KMS-11 (cell line): ENCODE results near the gene SP7.
"Not testable (repeated sequence)": the region's sequence is repeated elsewhere in the genome, so short reads cannot be mapped to it uniquely, and the experiment has no call there.

Source experiments
- H2AFZ ChIP-seq: fragments of 200-600 bp; sonication (generic); 2 replicates; pipeline ENCODE4 v1.6.1; 2016; ENCODE audit warnings: antibody characterized with exemption, mixed run types, low read depth
- H3K27ac ChIP-seq: fragments of 200-600 bp; sonication (generic); 2 replicates; pipeline ENCODE4 v1.6.1; 2016; ENCODE audit warnings: mild to moderate bottlenecking, mixed run types
- H3K27me3 ChIP-seq: fragments of 200-600 bp; sonication (generic); 2 replicates; pipeline ENCODE4 v1.6.1; 2017; ENCODE audit warnings: mild to moderate bottlenecking, low read depth, mixed run types, moderate library complexity; ENCODE audit not compliant: insufficient read depth
- H3K36me3 ChIP-seq: fragments of 200-600 bp; sonication (generic); 2 replicates; pipeline ENCODE4 v1.6.1; 2017; ENCODE audit warnings: mild to moderate bottlenecking, mixed run types; ENCODE audit not compliant: insufficient read depth
- H3K4me1 ChIP-seq: fragments of 200-600 bp; sonication (generic); 2 replicates; pipeline ENCODE4 v1.6.1; 2016; ENCODE audit warnings: mild to moderate bottlenecking, low read depth, mixed run types; ENCODE audit not compliant: poor library complexity, severe bottlenecking
- H3K4me2 ChIP-seq: fragments of 200-600 bp; sonication (generic); 2 replicates; pipeline ENCODE4 v1.7.0; 2016; ENCODE audit warnings: mild to moderate bottlenecking, mixed run types
- H3K4me3 ChIP-seq: fragments of 200-600 bp; sonication (generic); IDR thresholded peaks from 2 replicates; pipeline ENCODE4 v1.6.1; 2017; ENCODE audit warnings: low read depth, low read length, mixed read lengths; ENCODE audit not compliant: insufficient read depth
- H3K79me2 ChIP-seq: fragments of 200-600 bp; sonication (generic); 2 replicates; pipeline ENCODE4 v1.6.1; 2016; ENCODE audit warnings: low read depth, mixed run types; ENCODE audit not compliant: insufficient read depth
- H3K9ac ChIP-seq: fragments of 200-600 bp; sonication (generic); 2 replicates; pipeline ENCODE4 v1.6.1; 2016; ENCODE audit warnings: mild to moderate bottlenecking, mixed run types
- H4K20me1 ChIP-seq: fragments of 200-600 bp; sonication (generic); 2 replicates; pipeline ENCODE4 v1.6.1; 2016; ENCODE audit warnings: mild to moderate bottlenecking, mixed run types; ENCODE audit not compliant: insufficient read depth
- CTCF ChIP-seq: fragments of 200-600 bp; sonication (generic); conservative IDR thresholded peaks from 2 replicates; pipeline ENCODE4 v1.6.1; 2017; ENCODE audit warnings: low read depth, mild to moderate bottlenecking, antibody characterized with exemption, low read length, moderate library complexity, mixed read lengths

SP7 gene

GRCh38 chr12:53333289-53333688 lies 2.9 kb downstream of the SP7 start:
- TF ChIP-seq CTCF, result no peak

GRCh38 chr12:53332744-53333143 lies 3.4 kb downstream of the SP7 start:
- Histone ChIP-seq H2AFZ (no peak overlapping the region), H3K4me3 (no peak overlapping the region), H3K27ac (no peak overlapping the region), H3K36me3 (no peaks in the 10 kb centered on the region), H4K20me1 (no peaks in the 10 kb centered on the region), H3K79me2 (no peaks in the 10 kb centered on the region), H3K4me1 (peaks cover 4% of the 10 kb centered on the region), H3K9ac (no peak overlapping the region), H3K27me3 (peaks cover 10% of the 10 kb centered on the region; the same call in 1 of the 2 replicates), H3K4me2 (no peak overlapping the region)
- no peak for TF ChIP-seq CTCF

More at GRCh38 chr12:53333289-53333688, 2.9 kb downstream of the SP7 start:
- no peak overlapping the region for H3K4me3 ChIP-seq
- H4K20me1 ChIP-seq, result no peaks in the 10 kb centered on the region
- H3K79me2 ChIP-seq, result no peaks in the 10 kb centered on the region
- no peaks in the 10 kb centered on the region for H3K36me3 ChIP-seq
- no peak overlapping the region for H3K4me2 ChIP-seq
- H3K4me1 ChIP-seq, result peaks cover 8% of the 10 kb centered on the region
- H3K9ac ChIP-seq, result no peak overlapping the region
- no peak overlapping the region for H2AFZ ChIP-seq
- no peak overlapping the region for H3K27ac ChIP-seq
- peaks cover 10% of the 10 kb centered on the region; the same call in 1 of the 2 replicates for H3K27me3 ChIP-seq

DNA sequence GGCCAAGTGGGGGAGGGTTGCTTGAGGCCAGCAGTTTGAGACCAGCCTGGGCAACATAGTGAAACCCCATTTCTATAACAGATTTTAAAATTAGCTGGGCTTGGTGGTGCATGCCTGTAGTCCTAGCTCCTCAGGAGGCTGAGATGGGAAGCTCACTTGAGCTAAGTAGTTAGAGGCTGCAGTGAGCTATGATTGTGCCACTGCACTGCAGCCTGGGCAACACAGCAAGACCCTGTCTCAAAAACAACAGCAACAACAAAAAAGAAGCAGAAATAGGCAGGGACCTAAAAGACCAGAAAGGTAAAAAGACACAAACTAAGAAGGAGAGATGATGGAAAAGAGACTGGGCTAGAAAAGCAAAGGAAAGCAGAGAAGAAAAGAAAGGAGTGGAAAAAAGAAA lies 3.8 kb downstream of the SP7 start:
- not testable (repeated sequence) for H3K79me2 ChIP-seq, H2AFZ ChIP-seq, H3K27me3 ChIP-seq, H3K36me3 ChIP-seq, H3K4me2 ChIP-seq, H3K4me1 ChIP-seq, H3K27ac ChIP-seq, H3K9ac ChIP-seq, H4K20me1 ChIP-seq, H3K4me3 ChIP-seq

GRCh38 chr12:53330671-53331070 lies 5.5 kb downstream of the SP7 start:
- TF ChIP-seq CTCF, result no peak
- Histone ChIP-seq H3K9ac (no peak overlapping the region), H2AFZ (no peak overlapping the region)

GRCh38 chr12:53328043-53328435 lies 8.1 kb downstream of the SP7 start:
- Histone ChIP-seq H2AFZ (no peak overlapping the region), H3K4me2 (no peak overlapping the region), H3K27me3 (no peaks in the 10 kb centered on the region), H3K4me3 (no peak overlapping the region), H3K79me2 (no peaks in the 10 kb centered on the region), H3K9ac (no peak overlapping the region), H4K20me1 (no peaks in the 10 kb centered on the region), H3K4me1 (peaks cover 39% of the 10 kb centered on the region), H3K27ac (no peak overlapping the region), H3K36me3 (no peaks in the 10 kb centered on the region)
- no peak for TF ChIP-seq CTCF

More at GRCh38 chr12:53330671-53331070, 5.5 kb downstream of the SP7 start:
- H3K27ac ChIP-seq, result no peak overlapping the region
- no peaks in the 10 kb centered on the region for H3K36me3 ChIP-seq
- no peaks in the 10 kb centered on the region for H3K79me2 ChIP-seq
- H4K20me1 ChIP-seq, result no peaks in the 10 kb centered on the region
- H3K4me2 ChIP-seq, result no peak overlapping the region
- no peak overlapping the region for H3K4me3 ChIP-seq
- peaks cover 22% of the 10 kb centered on the region for H3K4me1 ChIP-seq
- peaks cover 4% of the 10 kb centered on the region; the same call in 1 of the 2 replicates for H3K27me3 ChIP-seq
